CD4-positive, alpha-beta T cell (primary cell): ENCODE measurements around the gene LRRK1. TPM values are rescaled to one million over a fixed set of nuclear protein-coding genes. Genes with fewer than 3 reads are reported as not detected.

Source experiments
- ATAC-seq: fragments of 200-7000 bp; cut with Tn5 transposase; one replicate; pipeline ENCODE4 v1.10.0; 2022; ENCODE audit warnings: mild to moderate bottlenecking; ENCODE audit not compliant: poor library complexity
- CTCF ChIA-PET: fragments of 350-600 bp; sonication (Branson Sonifier 250); formaldehyde crosslinking; loops from one replicate; lab custom pipeline; 2021; ENCODE audit warnings: antibody characterized with exemption, inconsistent platforms; lab: Charles Lee
- POLR2A ChIA-PET: fragments of 350-600 bp; sonication (Branson Sonifier 250); formaldehyde crosslinking; loops from one replicate; lab custom pipeline; 2021; ENCODE audit warnings: antibody characterized with exemption, inconsistent platforms; lab: Charles Lee
- DNase-seq, 14 experiments: peaks; one replicate each; pipeline ENCODE4 v3.0.0-alpha.2; 2013 to 2020; ENCODE audit warnings: mixed read lengths in 2 of 14
- H3K27ac ChIP-seq, 2 donors: one replicate each; pipeline versions ENCODE4 v1.5.1 to v1.7.0; 2013; ENCODE audit warnings: low read length in 2 of 2, low read depth in 1 of 2, mild to moderate bottlenecking in 1 of 2
- H3K27me3 ChIP-seq, 2 experiments: 1 replicate in 1 of 2; 2 replicates in 1 of 2; pipeline versions ENCODE4 v1.6.1 to v1.7.0; 2013; ENCODE audit warnings: low read length in 2 of 2, control low read depth in 1 of 2, mild to moderate bottlenecking in 1 of 2, moderate library complexity in 1 of 2; ENCODE audit not compliant: insufficient read depth in 2 of 2, control insufficient read depth in 1 of 2
- H3K36me3 ChIP-seq: one replicate; pipeline ENCODE4 v1.6.1; 2013; ENCODE audit warnings: low read length, control low read depth; ENCODE audit not compliant: insufficient read depth
- H3K4me1 ChIP-seq: one replicate; pipeline ENCODE4 v1.6.1; 2013; ENCODE audit warnings: low read length, control low read depth; ENCODE audit not compliant: insufficient read depth
- H3K4me3 ChIP-seq: one replicate; pipeline ENCODE4 v1.5.1; 2013; ENCODE audit warnings: mild to moderate bottlenecking, low read length, moderate library complexity
- H3K9me3 ChIP-seq, 2 experiments: 1 replicate in 1 of 2; 2 replicates in 1 of 2; pipeline versions ENCODE4 v1.6.1 to v1.7.0; 2013; ENCODE audit warnings: low read length in 2 of 2, mild to moderate bottlenecking in 2 of 2, control low read depth in 1 of 2, moderate library complexity in 1 of 2; ENCODE audit not compliant: control insufficient read depth in 1 of 2, insufficient read depth in 1 of 2
- H3K27ac Mint-ChIP-seq: one replicate; pipeline ENCODE4 v1.8.0; 2020; ENCODE audit warnings: mixed read lengths
- H3K27me3 Mint-ChIP-seq: one replicate; pipeline ENCODE4 v1.8.0; 2021; ENCODE audit warnings: mixed read lengths
- H3K36me3 Mint-ChIP-seq: one replicate; pipeline ENCODE4 v1.8.0; 2021; ENCODE audit warnings: low read depth, mixed read lengths
- H3K4me1 Mint-ChIP-seq: one replicate; pipeline ENCODE4 v1.8.0; 2021; ENCODE audit warnings: low read depth, mixed read lengths
- H3K4me3 Mint-ChIP-seq: one replicate; pipeline ENCODE4 v1.8.0; 2020; ENCODE audit warnings: mild to moderate bottlenecking, mixed read lengths
- H3K9me3 Mint-ChIP-seq: one replicate; pipeline ENCODE4 v1.8.0; 2020; ENCODE audit warnings: mixed read lengths
- CTCF ChIP-seq: fragments of 200-600 bp; IDR thresholded peaks from one replicate; pipeline ENCODE4 v1.8.0; 2022; ENCODE audit warnings: antibody characterized with exemption, mild to moderate bottlenecking
- intact Hi-C, 2 experiments: fragments of 100-400 bp; cut with DNase I in 1 of 2; cut with micrococcal nuclease in 1 of 2; formaldehyde crosslinking; loops; one replicate each; pipeline versions ENCODE4 v1.15.1 to v1.9.0; 2023 to 2025; cut with DNase I, micrococcal nuclease
- total RNA-seq, 174 experiments: library from RNA in 2 of 174; stranded (reverse) in 2 of 174; gene quantifications; one replicate each; pipeline ENCODE4 v1.2.3 and lab custom pipeline; 2021 to 2026

LRRK1 gene
- total RNA-seq, 2 experiments from 2014 or later = 0.60 to 0.73 TPM

DNA sequence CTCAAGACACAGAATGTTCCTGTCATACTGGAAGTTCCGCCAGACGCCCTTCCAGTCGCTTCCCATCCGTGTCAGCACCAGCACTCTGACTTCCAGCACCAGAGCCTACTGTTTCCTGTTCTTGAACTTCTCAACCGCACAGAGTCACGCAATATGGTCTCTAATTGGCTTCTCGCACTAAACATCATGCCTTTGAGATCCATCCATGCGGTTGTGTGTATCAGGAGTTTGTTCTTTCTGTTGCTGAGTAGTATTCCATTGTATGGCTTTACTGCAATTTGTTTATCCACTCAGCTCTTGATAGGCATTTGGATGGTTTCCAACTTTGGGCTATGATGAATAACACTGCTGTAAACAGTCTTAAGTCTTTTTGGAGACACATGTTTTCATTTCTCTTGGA is 112.1 kb downstream of the LRRK1 start:
- no peak for DNase-seq
- no peak overlapping the region for H3K27ac Mint-ChIP-seq
- intact Hi-C loops = no loop called here
- H3K4me3 Mint-ChIP-seq = no peak overlapping the region
- Histone ChIP-seq H3K4me1 (no peaks in the 10 kb centered on the region), H3K9me3 (peaks cover 0 to 7% of the 10 kb centered on the region in 2 experiments), H3K27ac (no peak overlapping the region), H3K36me3 (no peaks in the 10 kb centered on the region), H3K4me3 (no peak overlapping the region), H3K27me3 (peaks cover 0 to 3% of the 10 kb centered on the region in 2 experiments)
- H3K9me3 Mint-ChIP-seq = peaks cover 13% of the 10 kb centered on the region
- no peaks in the 10 kb centered on the region for H3K4me1 Mint-ChIP-seq
- TF ChIP-seq CTCF = no peak
- H3K27me3 Mint-ChIP-seq = peaks cover 28% of the 10 kb centered on the region
- ATAC-seq = no peak
- POLR2A ChIA-PET = no interaction called here
- no peaks in the 10 kb centered on the region for H3K36me3 Mint-ChIP-seq
- CTCF ChIA-PET = no interaction called here

DNA sequence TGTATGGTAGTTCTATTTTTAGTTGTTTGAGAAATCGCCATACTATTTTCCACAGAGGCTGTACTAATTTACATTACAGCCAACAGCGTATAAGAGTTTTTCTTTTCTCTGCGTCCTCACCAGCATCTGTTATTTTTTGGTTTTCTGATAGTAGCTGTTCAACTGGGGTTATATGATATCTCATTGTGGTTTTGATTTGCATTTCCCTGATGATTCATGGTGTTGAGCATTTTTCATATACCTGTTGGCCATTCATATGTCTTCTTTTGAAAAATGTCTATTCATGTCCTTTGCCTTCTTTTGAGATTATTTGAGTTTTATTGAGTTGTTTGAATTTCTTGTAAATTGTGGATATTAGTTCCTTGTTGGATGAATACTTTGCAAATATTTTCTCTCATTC is 114.6 kb downstream of the LRRK1 start:
- no peak for DNase-seq
- H3K9me3 ChIP-seq = peaks cover 10 to 16% of the 10 kb centered on the region in 2 experiments
- no peak for ATAC-seq
- intact Hi-C loops = no loop called here
- H3K36me3 ChIP-seq = no peaks in the 10 kb centered on the region
- peaks cover 0 to 10% of the 10 kb centered on the region in 2 experiments for H3K27me3 ChIP-seq
- POLR2A ChIA-PET = no interaction called here
- CTCF ChIA-PET = no interaction called here
- Mint-ChIP-seq H3K27ac (no peak overlapping the region), H3K4me3 (no peak overlapping the region), H3K36me3 (no peaks in the 10 kb centered on the region), H3K9me3 (peaks cover 19% of the 10 kb centered on the region), H3K27me3 (peaks cover 28% of the 10 kb centered on the region), H3K4me1 (no peaks in the 10 kb centered on the region)
- no peak overlapping the region for H3K27ac ChIP-seq
- H3K4me1 ChIP-seq = no peaks in the 10 kb centered on the region
- no peak for TF ChIP-seq CTCF
- H3K4me3 ChIP-seq = no peak overlapping the region

DNA sequence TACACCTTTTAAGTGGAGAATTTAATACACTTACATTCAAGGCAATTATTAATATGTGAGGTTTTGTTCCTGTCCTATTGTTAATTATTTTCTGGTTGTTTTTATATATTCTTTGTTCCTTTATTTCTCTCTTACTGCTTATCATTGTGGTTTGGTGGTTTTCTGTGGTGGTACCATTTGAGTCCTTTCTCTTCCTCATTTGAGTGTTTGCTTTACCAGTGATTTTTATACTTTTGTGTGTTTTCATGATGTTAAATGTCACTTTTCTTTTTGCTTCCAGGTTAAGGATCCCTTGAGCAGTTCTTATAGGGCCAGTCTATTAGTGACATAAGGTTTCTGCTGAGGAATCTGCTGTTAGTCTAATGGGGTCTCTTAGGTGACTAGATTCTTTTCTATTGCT is 116.5 kb downstream of the LRRK1 start:
- Histone ChIP-seq H3K27me3 (peaks cover 0 to 10% of the 10 kb centered on the region in 2 experiments), H3K9me3 (peaks cover 10 to 16% of the 10 kb centered on the region in 2 experiments), H3K4me3 (no peak overlapping the region), H3K36me3 (no peaks in the 10 kb centered on the region), H3K27ac (no peak overlapping the region), H3K4me1 (no peaks in the 10 kb centered on the region)
- Mint-ChIP-seq H3K4me1 (no peaks in the 10 kb centered on the region), H3K27ac (no peak overlapping the region), H3K36me3 (no peaks in the 10 kb centered on the region), H3K9me3 (peaks cover 19% of the 10 kb centered on the region), H3K27me3 (peaks cover 32% of the 10 kb centered on the region), H3K4me3 (no peak overlapping the region)
- DNase-seq = peak in 1 of 14 experiments; percentile 5
- ChIA-PET POLR2A (no interaction called here), CTCF (no interaction called here)
- intact Hi-C loops = no loop called here
- ATAC-seq = no peak
- no peak for TF ChIP-seq CTCF
